ENCODE data around the gene TSPAN12. TPM values are rescaled to one million over a fixed set of nuclear protein-coding genes. Genes with fewer than 3 reads are reported as not detected.

TSPAN12 gene
- total and polyA plus RNA-seq, 2 donors (not counting 3 experiments of a cell fraction or from before 2014, with no cell fraction given), result 9.3 to 19.8 TPM

GRCh38 chr7:120794106-120794729 is 63.7 kb downstream of the TSPAN12 start:
- no peaks in the 10 kb centered on the region for H3K9me1 ChIP-seq (replicated peaks; ENCODE audit: control insufficient read depth, extremely low read depth, insufficient read depth, low read length)
- TF ChIP-seq POLR2A (IDR thresholded peaks at IDR 0.05; ENCODE audit: low read depth, low read length) (no peak), POLR2AphosphoS5 (IDR thresholded peaks at IDR 0.05; ENCODE audit: insufficient read depth, low read depth, low read length) (no peak), GATA2 (IDR thresholded peaks at IDR 0.05; ENCODE audit: insufficient read depth, insufficient read length, low read depth, low read length) (no peak), MAX (IDR thresholded peaks at IDR 0.05; ENCODE audit: insufficient read depth, insufficient read length) (no peak), EZH2 (IDR thresholded peaks at IDR 0.05; ENCODE audit: borderline replicate concordance, low read depth, low read length, severe bottlenecking) (no peak), MYC (IDR thresholded peaks at IDR 0.05; ENCODE audit: low read depth, low read length) (no peak)
- no TSS peak for BruUV-seq (replicated peaks)
- dilution Hi-C loops (cut with MboI; ENCODE audit: extremely low pct_ligation_motif_present, low sequenced_read_pairs), result no loop called here
- no peak overlapping the region for H2AFZ ChIP-seq (ENCODE audit: low read depth, low read length)
- no peak overlapping the region for H3K9ac ChIP-seq (replicated peaks; ENCODE audit: extremely low read depth, insufficient read depth, low read length)
- H3K4me2 ChIP-seq (ENCODE audit: insufficient read depth, low read length), result no peak overlapping the region
- peaks cover 8% of the 10 kb centered on the region for H3K4me1 ChIP-seq (ENCODE audit: control insufficient read depth, extremely low read depth, insufficient read depth, low read length)
- intact Hi-C loops (cut with micrococcal nuclease), result no loop called here
- no peaks in the 10 kb centered on the region for H3K36me3 ChIP-seq (ENCODE audit: control insufficient read depth in 2 of 2, extremely low read depth in 1 of 2, insufficient read depth in 2 of 2, low read length in 2 of 2)
- no peaks in the 10 kb centered on the region for H3K79me2 ChIP-seq (ENCODE audit: control insufficient read depth, insufficient read depth, low read length)
- ChIA-PET POLR2A (no interaction called here), CTCF (interaction anchor here (1.6 to 2.8 kb wide), 3 partner anchors 9 to 314 kb away, joined by 5 to 23 read pairs (median 14); no protein-coding TSS in a partner anchor)
- no peaks in the 10 kb centered on the region for H4K20me1 ChIP-seq (replicated peaks; ENCODE audit: control insufficient read depth, extremely low read depth, insufficient read depth, low read length)
- FAIRE-seq, result no peak
- H3K27me3 ChIP-seq (ENCODE audit: control insufficient read depth in 2 of 2, insufficient read depth in 2 of 2, low read length in 2 of 2), result no peaks in the 10 kb centered on the region
- no peak for DNase-seq (ENCODE audit: low read depth, low spot score)
- no peak overlapping the region for H3K27ac ChIP-seq (ENCODE audit: insufficient read depth, low read depth, low read length)
- H3K4me3 ChIP-seq (replicated peaks in 1 of 3; ENCODE audit: insufficient read depth in 1 of 3, low read depth in 1 of 3, low read length in 3 of 3), result no peak overlapping the region
- no peaks in the 10 kb centered on the region for H3K9me3 ChIP-seq (replicated peaks; ENCODE audit: control insufficient read depth, insufficient read depth, low read length)

DNA sequence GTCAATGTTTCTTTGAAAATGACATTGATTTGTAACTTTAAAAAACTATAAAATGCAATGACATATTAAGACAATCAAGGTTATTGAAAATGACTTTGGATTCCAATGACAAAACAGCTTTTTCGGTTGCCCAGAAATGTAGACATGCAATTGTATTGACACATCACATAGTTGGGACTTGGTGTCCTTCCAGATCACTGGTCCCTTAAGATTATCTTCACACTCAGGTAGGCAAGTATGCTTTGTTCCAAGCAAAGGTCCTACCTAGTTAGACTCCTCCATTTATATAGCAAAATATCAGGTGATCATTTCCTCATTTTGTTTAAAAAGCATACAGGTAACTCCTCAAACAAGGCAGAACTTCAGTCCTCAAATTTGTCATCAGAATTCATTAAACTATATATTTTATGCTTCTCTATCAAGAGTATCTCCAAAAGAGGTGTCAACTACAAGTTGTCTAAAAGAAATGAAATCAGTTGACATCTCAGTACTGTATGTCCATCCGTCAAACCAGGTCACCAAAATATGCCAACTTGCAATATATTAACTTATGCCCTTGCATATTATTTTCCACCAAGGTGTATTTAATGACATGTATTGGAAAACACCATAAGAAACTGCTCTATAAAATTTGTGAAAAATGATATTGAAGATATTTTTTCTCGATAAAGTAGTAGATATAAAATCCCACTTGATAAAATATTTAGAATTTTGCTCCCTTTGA is 64.6 kb downstream of the TSPAN12 start:
- POLR2A ChIA-PET, result no interaction called here
- Histone ChIP-seq H2AFZ (ENCODE audit: low read depth, low read length) (no peak overlapping the region), H3K27me3 (ENCODE audit: control insufficient read depth in 2 of 2, insufficient read depth in 2 of 2, low read length in 2 of 2) (no peaks in the 10 kb centered on the region), H3K9me3 (replicated peaks; ENCODE audit: control insufficient read depth, insufficient read depth, low read length) (no peaks in the 10 kb centered on the region), H3K9ac (replicated peaks; ENCODE audit: extremely low read depth, insufficient read depth, low read length) (no peak overlapping the region), H3K4me1 (ENCODE audit: control insufficient read depth, extremely low read depth, insufficient read depth, low read length) (peaks cover 8% of the 10 kb centered on the region), H3K79me2 (ENCODE audit: control insufficient read depth, insufficient read depth, low read length) (no peaks in the 10 kb centered on the region), H3K4me2 (ENCODE audit: insufficient read depth, low read length) (no peak overlapping the region), H3K36me3 (ENCODE audit: control insufficient read depth in 2 of 2, extremely low read depth in 1 of 2, insufficient read depth in 2 of 2, low read length in 2 of 2) (no peaks in the 10 kb centered on the region), H3K4me3 (replicated peaks in 1 of 3; ENCODE audit: insufficient read depth in 1 of 3, low read depth in 1 of 3, low read length in 3 of 3) (no peak overlapping the region), H4K20me1 (replicated peaks; ENCODE audit: control insufficient read depth, extremely low read depth, insufficient read depth, low read length) (no peaks in the 10 kb centered on the region), H3K27ac (ENCODE audit: insufficient read depth, low read depth, low read length) (no peak overlapping the region), H3K9me1 (replicated peaks; ENCODE audit: control insufficient read depth, extremely low read depth, insufficient read depth, low read length) (no peaks in the 10 kb centered on the region)
- dilution Hi-C loops (cut with MboI; ENCODE audit: extremely low pct_ligation_motif_present, low sequenced_read_pairs), result no loop called here
- intact Hi-C loops (cut with micrococcal nuclease), result no loop called here
- TF ChIP-seq, protein P1, sequence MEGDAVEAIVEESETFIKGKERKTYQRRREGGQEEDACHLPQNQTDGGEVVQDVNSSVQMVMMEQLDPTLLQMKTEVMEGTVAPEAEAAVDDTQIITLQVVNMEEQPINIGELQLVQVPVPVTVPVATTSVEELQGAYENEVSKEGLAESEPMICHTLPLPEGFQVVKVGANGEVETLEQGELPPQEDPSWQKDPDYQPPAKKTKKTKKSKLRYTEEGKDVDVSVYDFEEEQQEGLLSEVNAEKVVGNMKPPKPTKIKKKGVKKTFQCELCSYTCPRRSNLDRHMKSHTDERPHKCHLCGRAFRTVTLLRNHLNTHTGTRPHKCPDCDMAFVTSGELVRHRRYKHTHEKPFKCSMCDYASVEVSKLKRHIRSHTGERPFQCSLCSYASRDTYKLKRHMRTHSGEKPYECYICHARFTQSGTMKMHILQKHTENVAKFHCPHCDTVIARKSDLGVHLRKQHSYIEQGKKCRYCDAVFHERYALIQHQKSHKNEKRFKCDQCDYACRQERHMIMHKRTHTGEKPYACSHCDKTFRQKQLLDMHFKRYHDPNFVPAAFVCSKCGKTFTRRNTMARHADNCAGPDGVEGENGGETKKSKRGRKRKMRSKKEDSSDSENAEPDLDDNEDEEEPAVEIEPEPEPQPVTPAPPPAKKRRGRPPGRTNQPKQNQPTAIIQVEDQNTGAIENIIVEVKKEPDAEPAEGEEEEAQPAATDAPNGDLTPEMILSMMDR (IDR thresholded peaks at IDR 0.05; ENCODE audit: extremely low read depth in 1 of 2, insufficient read depth in 1 of 2, low read depth in 1 of 2, low read length in 2 of 2), result no peak
- FAIRE-seq (no peak), DNase-seq (ENCODE audit: low read depth, low spot score) (no peak)
- CTCF ChIA-PET, result interaction anchor here (1.0 to 3.1 kb wide), 18 partner anchors 9 to 603 kb away, joined by 3 to 82 read pairs (median 10); partner anchors contain the start of genes CPED1, FAM3C and ING3
- BruUV-seq (replicated peaks), result no TSS peak

Measured in endothelial cell of umbilical vein (primary cell).